Measurements from ENCODE around the gene KLF9.
A peak's percentile ranks its signal among the peaks of the same experiment; 100 is the strongest.
"Not testable (repeated sequence)": the region's sequence is repeated elsewhere in the genome, so short reads cannot be mapped to it uniquely, and the experiment has no call there.

The KLF9 gene

DNA sequence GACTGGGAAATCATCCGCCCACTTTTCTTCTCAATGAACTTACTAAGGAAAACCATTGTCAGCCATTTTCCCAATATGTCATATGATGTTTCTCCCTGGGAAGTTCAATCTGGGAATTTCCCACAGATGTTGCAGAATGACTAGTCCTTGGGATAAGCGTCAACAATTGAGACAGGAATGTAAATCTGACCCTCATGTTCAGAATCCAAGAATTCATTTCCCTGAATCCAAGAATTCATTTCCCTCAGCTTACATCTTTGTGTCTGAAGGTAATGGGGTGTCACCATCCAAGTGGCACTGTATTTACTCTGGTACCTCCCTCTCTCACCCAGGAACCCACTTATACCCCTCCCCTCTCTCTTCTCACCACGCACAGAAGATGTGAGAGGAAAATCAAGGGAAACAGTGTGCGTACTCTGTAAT, 7.4 kb downstream of the KLF9 start:
- FAIRE-seq (no peak), DNase-seq (ENCODE audit: extremely low spot score, insufficient read length, low read depth) (no peak)

DNA sequence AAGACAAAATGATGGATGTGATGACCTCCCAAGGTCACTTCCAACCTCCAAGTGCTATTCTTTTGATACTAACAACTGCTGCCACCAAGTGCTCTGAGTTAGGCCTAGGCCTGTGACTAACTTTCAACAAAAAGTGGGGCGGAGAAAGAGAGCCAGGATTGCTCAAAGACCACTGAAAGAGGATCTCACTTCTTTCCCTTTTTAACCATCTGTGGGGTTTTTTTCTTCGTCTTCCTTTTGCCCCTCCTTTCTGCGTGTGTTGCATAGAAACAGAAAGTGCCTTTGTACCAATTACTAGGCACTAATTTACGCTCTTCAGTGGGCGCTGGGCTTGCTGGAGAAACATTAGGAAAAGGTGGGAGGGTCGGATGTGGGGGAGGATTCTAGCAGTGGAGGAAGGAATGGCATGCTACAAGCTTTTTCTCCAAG, 8.0 kb downstream of the KLF9 start:
- no peak for DNase-seq (ENCODE audit: extremely low spot score, insufficient read length, low read depth)

DNA sequence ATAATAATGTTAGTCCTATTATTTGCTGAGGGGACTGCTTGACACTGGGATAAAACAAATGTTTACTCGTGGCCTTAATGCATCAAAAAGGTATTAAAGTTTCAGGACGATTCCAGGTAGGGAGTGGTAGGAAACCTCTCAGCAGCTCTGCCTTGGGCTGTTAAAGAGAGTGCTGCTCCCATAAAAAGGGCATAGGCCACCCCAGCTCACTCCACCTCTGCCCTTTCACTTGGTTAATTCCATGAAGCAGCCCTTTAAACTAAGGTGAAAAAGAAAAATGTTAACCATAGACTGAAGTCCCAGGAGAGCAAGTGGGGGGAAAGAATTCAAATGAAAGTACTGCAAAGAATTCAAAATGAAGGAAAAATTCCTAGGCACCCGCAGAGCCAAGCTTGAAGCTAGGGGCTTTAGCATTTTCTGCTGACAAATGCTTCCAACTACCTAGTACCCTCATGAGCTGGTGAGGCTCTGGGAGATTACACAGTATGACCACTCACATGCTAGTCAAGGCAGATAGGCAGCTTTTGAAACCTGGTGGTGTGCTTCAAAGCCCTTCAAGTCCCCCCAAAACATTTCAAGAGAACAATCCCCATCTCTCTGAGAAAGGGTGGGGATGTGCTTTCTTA, 8.5 kb downstream of the KLF9 start:
- DNase-seq (ENCODE audit: extremely low spot score, insufficient read length, low read depth) (no peak), FAIRE-seq (no peak)

More for the DNA sequence above, 8.0 kb downstream of the KLF9 start:
- peak; percentile 83 for FAIRE-seq

DNA sequence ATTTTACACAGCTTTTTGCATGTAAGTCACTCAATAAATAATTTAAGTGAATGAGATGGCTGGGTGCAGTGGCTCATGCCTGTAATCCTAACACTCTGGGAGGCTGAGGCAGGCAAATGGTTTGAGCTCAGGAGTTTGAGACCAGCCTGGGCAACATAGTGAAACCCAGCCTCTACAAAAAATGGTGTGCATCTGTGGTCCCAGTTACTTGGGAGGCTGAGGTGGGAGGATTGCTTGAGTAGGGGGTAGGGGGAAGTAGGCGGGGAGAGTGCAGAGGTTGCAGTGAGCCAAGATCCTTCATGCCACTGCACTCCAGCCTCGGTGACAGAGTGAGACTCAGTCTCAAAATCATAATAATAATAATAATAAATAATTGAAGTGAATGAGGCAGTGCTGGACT, 10.2 kb downstream of the KLF9 start:
- no peak for DNase-seq (ENCODE audit: extremely low spot score, insufficient read length, low read depth)
- no peak for FAIRE-seq

GRCh38 chr9:70403618-70404025, 10.8 kb downstream of the KLF9 start:
- FAIRE-seq (no peak), DNase-seq (ENCODE audit: extremely low spot score, insufficient read length, low read depth) (no peak)

- DNase-seq (ENCODE audit: extremely low spot score, insufficient read length, low read depth) (no peak), FAIRE-seq (no peak)
These were observed 11.3 kb downstream of the KLF9 start for GRCh38 chr9:70403166-70403565.

DNA sequence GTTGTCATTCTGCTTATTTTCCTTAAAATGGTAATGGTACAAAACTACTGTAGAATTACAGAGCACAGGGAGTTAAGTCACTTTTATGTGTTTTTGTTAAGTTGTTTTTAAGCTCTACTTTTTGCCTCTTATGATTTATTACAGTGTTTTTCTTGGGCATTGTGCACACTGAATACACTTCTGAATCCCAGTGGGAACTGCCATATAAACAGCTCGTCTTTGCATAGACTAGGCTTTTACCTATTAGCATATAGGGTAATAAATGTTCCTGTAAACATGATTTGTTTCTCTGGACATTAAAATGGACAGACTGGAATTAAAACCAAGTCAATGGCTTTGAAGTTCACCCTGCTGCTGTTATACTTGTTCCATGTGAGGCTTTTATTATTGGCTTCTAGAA, 12.2 kb downstream of the KLF9 start:
- no peak for DNase-seq (ENCODE audit: extremely low spot score, insufficient read length, low read depth)

GRCh38 chr9:70401241-70401640, 13.2 kb downstream of the KLF9 start:
- not testable (repeated sequence) for FAIRE-seq

More for the DNA sequence above, 12.2 kb downstream of the KLF9 start:
- no peak for FAIRE-seq

DNA sequence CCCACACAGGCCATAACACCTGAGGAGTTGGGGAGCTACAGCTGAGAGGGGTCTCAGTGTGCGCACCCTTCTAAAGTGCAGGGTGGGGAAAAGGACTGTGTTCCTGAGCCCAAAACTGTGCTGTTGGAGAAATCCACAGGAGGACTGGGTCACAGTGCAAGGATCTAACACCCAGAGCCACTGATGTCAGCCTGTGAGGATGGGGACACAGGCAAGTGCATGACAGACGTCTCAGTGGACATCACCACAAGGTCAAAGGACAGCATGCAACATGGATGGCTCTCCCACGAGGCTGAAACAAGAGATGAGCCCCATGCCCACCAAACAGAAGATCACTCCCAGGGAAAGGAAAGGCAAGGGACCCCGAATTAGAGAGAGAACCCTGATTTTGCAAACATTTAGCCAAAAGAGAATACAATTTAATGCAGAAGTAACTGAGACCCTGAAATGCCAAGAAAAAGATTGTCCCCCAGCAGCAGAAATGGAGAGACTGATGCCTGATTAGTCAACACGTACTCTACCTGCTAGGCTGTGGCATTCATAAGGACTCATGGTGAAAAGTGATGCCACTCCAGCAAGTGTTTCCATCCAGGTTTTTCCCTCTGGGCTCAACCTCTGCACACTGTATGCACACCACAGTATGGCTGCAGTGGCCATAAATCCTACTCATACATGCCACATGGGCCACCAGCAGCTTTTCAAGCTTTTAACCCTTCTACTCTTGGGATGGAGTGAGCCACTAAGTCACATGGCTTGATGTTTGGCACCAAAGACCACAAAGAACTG, 14.2 kb downstream of the KLF9 start:
- FAIRE-seq: no peak

More at GRCh38 chr9:70401241-70401640, 13.2 kb downstream of the KLF9 start:
- not testable (repeated sequence) for DNase-seq (ENCODE audit: extremely low spot score, insufficient read length, low read depth)

DNA sequence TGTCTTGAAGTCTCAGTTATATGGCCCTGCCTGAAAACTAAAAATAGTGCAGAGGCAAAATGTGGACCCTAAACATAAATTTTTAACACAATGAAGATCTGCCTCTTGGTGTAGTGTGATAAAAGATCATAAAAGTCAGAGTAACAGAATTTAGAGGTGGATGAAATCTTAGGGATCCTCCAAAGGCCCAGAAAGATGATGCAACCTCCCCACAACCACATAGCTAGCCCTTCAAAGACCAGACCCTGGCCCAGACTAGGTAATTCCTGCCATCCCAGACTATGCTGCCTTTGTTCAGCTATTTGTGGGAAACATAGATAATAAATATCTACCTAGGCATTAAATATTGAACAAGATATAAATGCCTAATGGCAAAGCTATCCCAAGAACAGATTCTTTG, 15.3 kb downstream of the KLF9 start:
- FAIRE-seq (no peak), DNase-seq (ENCODE audit: extremely low spot score, insufficient read length, low read depth) (no peak)

More for the DNA sequence above, 14.2 kb downstream of the KLF9 start:
- no peak for DNase-seq (ENCODE audit: extremely low spot score, insufficient read length, low read depth)

GRCh38 chr9:70398145-70398556, 16.3 kb downstream of the KLF9 start:
- peak; percentile 92 for FAIRE-seq
- no peak for DNase-seq (ENCODE audit: extremely low spot score, insufficient read length, low read depth)

GRCh38 chr9:70395652-70396051, 18.8 kb downstream of the KLF9 start:
- DNase-seq (ENCODE audit: extremely low spot score, insufficient read length, low read depth) (no peak), FAIRE-seq (no peak)

GRCh38 chr9:70392850-70393249, 21.6 kb downstream of the KLF9 start:
- no peak for FAIRE-seq

DNA sequence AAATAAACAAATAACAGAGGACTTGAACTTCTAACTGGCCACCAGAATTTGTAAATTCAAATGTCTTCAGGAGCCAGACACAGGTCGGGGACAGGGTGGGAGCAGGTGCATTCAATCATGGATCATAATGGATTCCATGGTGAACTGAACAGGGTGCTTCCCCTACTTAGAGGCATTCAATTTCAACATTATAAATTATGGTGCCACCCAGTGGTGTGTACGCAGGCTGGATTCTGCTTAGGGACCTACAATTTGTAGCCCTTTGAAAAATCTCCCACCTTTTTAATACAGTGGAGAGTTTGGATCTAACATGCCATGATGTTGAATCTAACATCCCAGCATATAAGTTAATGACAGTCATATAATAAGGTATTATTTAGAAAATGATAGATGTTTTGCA, 22.3 kb downstream of the KLF9 start:
- FAIRE-seq (no peak), DNase-seq (ENCODE audit: extremely low spot score, insufficient read length, low read depth) (no peak)

More at GRCh38 chr9:70392850-70393249, 21.6 kb downstream of the KLF9 start:
- no peak for DNase-seq (ENCODE audit: extremely low spot score, insufficient read length, low read depth)

- FAIRE-seq (no peak), DNase-seq (ENCODE audit: extremely low spot score, insufficient read length, low read depth) (no peak)
These were observed 23.5 kb downstream of the KLF9 start for GRCh38 chr9:70390933-70391341.

DNA sequence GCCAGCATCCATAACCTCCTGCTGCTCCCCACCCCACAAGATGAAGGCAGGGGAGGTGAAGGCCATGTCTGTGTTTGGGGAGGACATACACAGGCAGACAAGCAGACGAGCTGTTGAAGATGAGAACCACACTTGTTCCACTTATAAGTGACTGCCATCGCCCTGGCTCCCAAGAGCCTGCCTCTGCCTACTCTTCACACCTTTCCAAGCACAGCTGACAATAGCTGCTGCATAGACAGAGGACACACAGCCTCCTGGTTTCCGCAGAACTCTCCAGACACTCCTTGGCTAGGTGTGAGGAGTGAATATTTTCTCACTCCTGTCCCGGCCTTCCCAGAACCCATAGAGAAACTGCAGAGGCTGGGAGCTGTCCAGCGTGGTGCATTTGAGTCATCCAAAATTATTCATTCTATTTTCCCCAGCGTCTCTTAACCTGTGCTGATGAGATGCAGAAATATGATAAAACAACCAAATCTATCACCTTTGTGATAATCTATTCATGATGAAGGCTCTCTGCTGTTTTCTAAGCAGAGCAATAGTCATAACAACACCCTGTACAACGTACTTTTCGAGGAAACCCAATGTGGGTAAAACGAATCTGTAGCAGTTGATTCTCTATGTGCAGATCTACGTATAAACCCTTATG, 24.7 kb downstream of the KLF9 start:
- DNase-seq (ENCODE audit: extremely low spot score, insufficient read length, low read depth) (no peak), FAIRE-seq (no peak)

DNA sequence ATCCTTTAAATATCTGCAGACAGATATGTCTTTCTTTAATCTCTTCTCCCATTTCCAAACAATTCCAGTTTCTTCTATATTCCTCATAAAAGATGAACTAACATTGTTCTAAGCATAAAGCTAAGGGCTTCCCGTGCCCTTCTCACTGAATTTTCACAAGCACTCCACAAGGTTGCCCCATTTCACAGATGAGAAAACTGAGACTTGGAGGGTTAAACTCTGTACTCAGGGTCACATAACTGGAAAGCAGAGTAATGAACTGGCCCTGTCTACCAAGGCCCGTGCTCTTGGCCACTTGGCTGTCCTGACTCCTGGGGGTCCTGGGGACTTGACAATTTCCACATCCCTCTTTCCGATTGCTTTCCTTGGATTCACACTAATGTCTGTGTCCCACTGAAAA, 25.3 kb downstream of the KLF9 start:
- DNase-seq (ENCODE audit: extremely low spot score, insufficient read length, low read depth) (no peak), FAIRE-seq (no peak)

GRCh38 chr9:70387663-70388062, 26.8 kb downstream of the KLF9 start:
- FAIRE-seq: no peak
- DNase-seq (ENCODE audit: extremely low spot score, insufficient read length, low read depth): no peak

DNA sequence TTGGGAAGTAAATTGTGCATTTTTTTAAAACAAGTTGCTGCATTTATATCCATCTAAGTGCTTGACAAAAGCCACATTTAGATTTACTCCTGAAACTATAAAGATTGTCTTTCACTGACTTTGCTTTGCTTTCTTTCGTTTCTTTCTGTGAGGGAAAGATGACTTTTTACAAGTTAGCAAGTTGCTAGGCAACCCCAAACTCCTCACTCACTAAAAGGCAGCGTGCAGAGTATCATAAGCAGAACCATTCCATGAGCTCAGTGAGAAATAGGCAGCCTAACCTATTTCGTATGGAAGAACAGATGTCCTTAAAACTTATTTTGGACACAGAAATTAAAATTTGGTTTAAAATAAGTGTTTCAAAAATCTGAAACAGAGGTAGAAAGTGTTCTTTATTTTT, 29.0 kb downstream of the KLF9 start:
- no peak for FAIRE-seq
- no peak for DNase-seq (ENCODE audit: extremely low spot score, insufficient read length, low read depth)

GRCh38 chr9:70382709-70383605, 31.5 kb downstream of the KLF9 start:
- FAIRE-seq: no peak
- DNase-seq (ENCODE audit: extremely low spot score, insufficient read length, low read depth): no peak

Data from GM18507 (cell line).